Common myeloid progenitor, CD34-positive (primary cell): ENCODE results near the gene RLIM.

Experiments used
- CTCF ChIA-PET: fragments of 350-600 bp; sonication (Branson Sonifier 250); formaldehyde crosslinking; loops from one replicate; lab custom pipeline; 2021; ENCODE audit warnings: antibody characterized with exemption; lab: Charles Lee
- POLR2A ChIA-PET: fragments of 350-600 bp; sonication (Branson Sonifier 250); formaldehyde crosslinking; loops from one replicate; lab custom pipeline; 2021; ENCODE audit warnings: antibody characterized with exemption; lab: Charles Lee
- DNase-seq, 3 donors: peaks; one replicate each; pipeline versions ENCODE4 v3.0.0 to v3.0.0-alpha.2; 2013
- H3K27ac ChIP-seq, 2 experiments: 1 replicate in 1 of 2; 2 replicates in 1 of 2; pipeline ENCODE4 v1.7.0; 2013; ENCODE audit warnings: inconsistent platforms in 2 of 2, low read length in 2 of 2, mild to moderate bottlenecking in 2 of 2, low read depth in 1 of 2, moderate library complexity in 1 of 2; ENCODE audit not compliant: severe bottlenecking in 2 of 2, insufficient read depth in 1 of 2, poor library complexity in 1 of 2
- H3K27me3 ChIP-seq, 5 experiments: replicated peaks in 2 of 5; 1 replicate in 3 of 5; 2 replicates in 2 of 5; pipeline versions ENCODE4 v1.6.1 to v1.7.0; 2013; ENCODE audit warnings: low read length in 4 of 5, mild to moderate bottlenecking in 2 of 5, moderate library complexity in 2 of 5, inconsistent platforms in 1 of 5; ENCODE audit not compliant: insufficient read depth in 5 of 5, control insufficient read depth in 4 of 5
- H3K36me3 ChIP-seq, 4 experiments: 1 replicate in 2 of 4; 2 replicates in 2 of 4; pipeline versions ENCODE4 v1.6.1 to v1.7.0; 2013; ENCODE audit warnings: low read length in 3 of 4, control low read depth in 1 of 4, mild to moderate bottlenecking in 1 of 4; ENCODE audit not compliant: control insufficient read depth in 4 of 4, insufficient read depth in 4 of 4
- H3K4me1 ChIP-seq, 4 experiments: 1 replicate in 3 of 4; 2 replicates in 1 of 4; pipeline versions ENCODE4 v1.6.1 to v1.7.1; 2013; ENCODE audit warnings: low read length in 3 of 4, mild to moderate bottlenecking in 3 of 4, control low read depth in 1 of 4, inconsistent platforms in 1 of 4, moderate library complexity in 1 of 4; ENCODE audit not compliant: control insufficient read depth in 4 of 4, insufficient read depth in 4 of 4; ENCODE audit errors: control extremely low read depth in 1 of 4
- H3K4me3 ChIP-seq, 7 experiments: 1 replicate in 4 of 7; 2 replicates in 3 of 7; pipeline versions ENCODE4 v1.5.1 to v1.7.0; 2013; ENCODE audit warnings: mild to moderate bottlenecking in 7 of 7, low read length in 6 of 7, moderate library complexity in 6 of 7, inconsistent platforms in 2 of 7, low read depth in 2 of 7, control low read depth in 1 of 7; ENCODE audit not compliant: insufficient read depth in 4 of 7, control insufficient read depth in 1 of 7; ENCODE audit errors: extremely low read depth in 1 of 7
- H3K9me3 ChIP-seq, 5 experiments: 1 replicate in 4 of 5; 2 replicates in 1 of 5; pipeline versions ENCODE4 v1.6.1 to v1.7.1; 2013; ENCODE audit warnings: low read length in 4 of 5, mild to moderate bottlenecking in 2 of 5, inconsistent platforms in 1 of 5, low read depth in 1 of 5, moderate library complexity in 1 of 5; ENCODE audit not compliant: control insufficient read depth in 4 of 5, insufficient read depth in 2 of 5; ENCODE audit errors: control extremely low read depth in 1 of 5
- WGBS: methylation state at CpG from one replicate; pipeline ENCODE4 v1.1.5; 2013; ENCODE audit not compliant: insufficient coverage; 5-methylcytosine and 5-hydroxymethylcytosine counted together

Gene RLIM

GRCh38 chrX:74557378-74557777 lies 57.0 kb downstream of the RLIM start:
- no peaks in the 10 kb centered on the region for H3K27me3 ChIP-seq
- no peaks in the 10 kb centered on the region for H3K36me3 ChIP-seq
- H3K9me3 ChIP-seq: no peaks in the 10 kb centered on the region
- ChIA-PET CTCF (interaction anchor here (1.3 kb wide), 1 partner anchor 17 kb away, joined by 3 read pairs; no protein-coding TSS in a partner anchor), POLR2A (no interaction called here)
- DNase-seq: no peak
- H3K4me1 ChIP-seq: no peaks in the 10 kb centered on the region
- H3K27ac ChIP-seq: no peak overlapping the region
- no CpG with 5 or more reads among the region's 2 CpGs for WGBS
- no peak overlapping the region for H3K4me3 ChIP-seq

GRCh38 chrX:74551934-74552333 lies 62.5 kb downstream of the RLIM start:
- CTCF ChIA-PET: interaction anchor here (0.6 kb wide), 1 partner anchor 24 kb away, joined by 3 read pairs; no protein-coding TSS in a partner anchor

GRCh38 chrX:74550295-74550802 lies 64.1 kb downstream of the RLIM start:
- POLR2A ChIA-PET: no interaction called here
- Histone ChIP-seq H3K9me3 (no peaks in the 10 kb centered on the region), H3K4me3 (peak overlapping the region in 3 of 7 experiments; percentile 16 to 67 (median 26)), H3K27ac (no peak overlapping the region), H3K4me1 (no peaks in the 10 kb centered on the region), H3K36me3 (no peaks in the 10 kb centered on the region), H3K27me3 (peaks cover 0 to 2% (median 0%) of the 10 kb centered on the region in 5 experiments)
- DNase-seq: peak; percentile 80 to 91 (median 90)
- CTCF ChIA-PET: interaction anchor here (2.1 kb wide), 1 partner anchor 57 kb away, joined by 6 read pairs; no protein-coding TSS in a partner anchor
- 21% methylated on average over 23 of the region's 24 CpGs for WGBS

More at GRCh38 chrX:74551934-74552333, 62.5 kb downstream of the RLIM start:
- no peak for DNase-seq
- Histone ChIP-seq H3K4me3 (no peak overlapping the region), H3K4me1 (no peaks in the 10 kb centered on the region), H3K27ac (no peak overlapping the region), H3K36me3 (no peaks in the 10 kb centered on the region), H3K27me3 (peaks cover 0 to 2% (median 0%) of the 10 kb centered on the region in 5 experiments), H3K9me3 (no peaks in the 10 kb centered on the region)
- 100% methylated on average over 1 of the region's 2 CpGs for WGBS
- POLR2A ChIA-PET: interaction anchor here (0.6 kb wide), 2 partner anchors 15 to 1641 kb away, joined by 3 to 4 read pairs; no protein-coding TSS in a partner anchor

GRCh38 chrX:74546984-74547383 lies 67.4 kb downstream of the RLIM start:
- WGBS: 71% methylated on average over 1 of the region's 1 CpG
- no peaks in the 10 kb centered on the region for H3K36me3 ChIP-seq
- peaks cover 0 to 2% (median 0%) of the 10 kb centered on the region in 5 experiments for H3K27me3 ChIP-seq
- DNase-seq: no peak
- H3K9me3 ChIP-seq: no peaks in the 10 kb centered on the region
- no peaks in the 10 kb centered on the region for H3K4me1 ChIP-seq
- CTCF ChIA-PET: interaction anchor here (0.7 to 3.8 kb wide), 5 partner anchors 11 to 314 kb away, joined by 3 to 22 read pairs (median 4); no protein-coding TSS in a partner anchor
- H3K27ac ChIP-seq: no peak overlapping the region
- H3K4me3 ChIP-seq: no peak overlapping the region
- POLR2A ChIA-PET: no interaction called here

GRCh38 chrX:74545880-74546523 lies 68.4 kb downstream of the RLIM start:
- no peak overlapping the region for H3K4me3 ChIP-seq
- POLR2A ChIA-PET: no interaction called here
- H3K27ac ChIP-seq: no peak overlapping the region
- H3K9me3 ChIP-seq: no peaks in the 10 kb centered on the region
- peaks cover 0 to 5% (median 0%) of the 10 kb centered on the region in 5 experiments for H3K27me3 ChIP-seq
- no peaks in the 10 kb centered on the region for H3K4me1 ChIP-seq
- CTCF ChIA-PET: interaction anchor here (0.8 to 3.8 kb wide), 3 partner anchors 10 to 163 kb away, joined by 3 to 22 read pairs (median 8); no protein-coding TSS in a partner anchor
- no peaks in the 10 kb centered on the region for H3K36me3 ChIP-seq
- DNase-seq: no peak
- 88% methylated on average over 1 of the region's 1 CpG for WGBS

- POLR2A ChIA-PET: no interaction called here
- 67% methylated on average over 1 of the region's 2 CpGs for WGBS
- Histone ChIP-seq H3K36me3 (no peaks in the 10 kb centered on the region), H3K27me3 (peaks cover 0 to 8% (median 0%) of the 10 kb centered on the region in 5 experiments), H3K9me3 (no peaks in the 10 kb centered on the region), H3K4me1 (peaks cover 0 to 10% (median 6%) of the 10 kb centered on the region in 4 experiments), H3K27ac (no peak overlapping the region), H3K4me3 (no peak overlapping the region)
- no peak for DNase-seq
- CTCF ChIA-PET: interaction anchor here (0.8 to 1.4 kb wide), 3 partner anchors 17 to 158 kb away, joined by 3 to 4 read pairs (median 3); no protein-coding TSS in a partner anchor
Observed at GRCh38 chrX:74540635-74541249, 73.7 kb downstream of the RLIM start.
